Measurements from ENCODE around the gene AP2A2. TPM values are rescaled to one million over a fixed set of nuclear protein-coding genes. Genes with fewer than 3 reads are reported as not detected.

The AP2A2 gene
- total RNA-seq, 2 experiments from 2014 or later, result 36.3 to 52.2 TPM

DNA sequence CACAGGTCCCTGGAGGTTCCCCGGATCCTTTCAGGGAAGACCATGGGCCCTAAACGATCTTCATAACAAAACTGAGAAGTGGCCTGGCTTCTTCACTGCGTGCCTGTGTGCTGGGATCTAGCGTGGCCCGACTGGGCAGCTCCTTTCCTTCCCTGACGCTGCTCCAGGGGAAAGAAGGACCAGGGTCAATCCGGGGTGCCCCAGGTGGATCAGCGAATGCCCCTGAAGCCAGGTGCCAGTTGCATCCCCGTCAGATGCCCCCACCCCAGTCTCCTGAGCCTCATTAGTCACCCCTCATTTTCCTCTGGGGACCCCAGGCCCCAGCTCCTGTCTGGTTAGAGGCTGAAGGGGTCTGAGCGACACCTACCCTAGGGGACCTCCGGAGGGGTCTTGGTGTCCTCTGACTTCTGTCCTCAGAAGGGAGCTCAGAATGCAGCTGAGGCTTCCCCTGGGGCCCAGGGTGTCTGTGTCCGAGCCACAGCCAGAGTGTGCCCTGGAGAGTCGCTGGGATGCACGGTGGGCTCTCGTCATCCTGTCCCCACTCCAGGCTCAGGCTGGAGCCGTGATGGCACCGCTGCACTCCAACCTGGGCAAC, 129.5 kb downstream of the AP2A2 start:
- no peak for DNase-seq
- no peak for ATAC-seq
- H3K36me3 Mint-ChIP-seq, result no peaks in the 10 kb centered on the region
- H3K4me3 Mint-ChIP-seq, result no peak overlapping the region
- no peak overlapping the region for H3K27ac Mint-ChIP-seq
- H3K27me3 Mint-ChIP-seq, result peaks cover 2% of the 10 kb centered on the region
- CTCF ChIA-PET, result no interaction called here
- no peaks in the 10 kb centered on the region for H3K4me1 Mint-ChIP-seq
- H3K9me3 Mint-ChIP-seq (ENCODE audit: low read depth), result no peaks in the 10 kb centered on the region

DNA sequence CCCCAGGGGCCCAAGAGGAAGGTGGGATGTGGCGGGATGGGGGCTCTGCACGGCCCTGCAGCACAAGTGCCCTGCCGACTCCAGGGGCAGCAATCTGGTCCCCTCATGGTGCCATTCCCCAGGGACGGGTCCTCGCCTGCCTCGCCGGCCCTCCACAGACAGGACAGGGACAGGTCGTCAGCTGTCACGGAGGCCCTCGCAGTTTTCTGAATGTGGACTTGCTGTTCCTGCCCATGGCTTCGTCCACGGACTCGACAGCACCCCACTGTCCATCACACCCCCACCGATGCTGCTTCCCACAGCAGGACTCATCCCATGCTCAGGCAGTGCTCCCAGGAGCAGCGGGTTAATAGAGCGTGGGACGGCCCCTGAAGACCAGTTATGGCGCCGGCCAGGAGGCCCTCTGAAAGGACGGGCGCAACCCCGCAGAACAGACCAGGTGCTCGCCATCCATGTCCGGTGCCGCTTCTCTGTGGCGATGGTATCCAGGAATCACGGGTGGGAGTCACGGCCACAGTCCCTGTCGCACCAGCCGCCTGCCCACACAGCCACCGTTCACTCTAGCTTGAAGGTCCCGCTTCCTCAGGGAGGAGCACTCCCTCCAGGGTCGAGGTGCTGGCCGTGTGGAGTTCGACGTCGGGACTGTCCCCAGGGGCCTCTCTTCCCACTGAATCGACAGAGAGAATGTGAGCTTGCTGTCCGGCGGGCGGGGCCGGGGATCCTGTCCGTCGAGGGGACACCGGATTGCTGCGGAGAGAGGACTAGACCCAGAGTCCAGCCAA, 130.5 kb downstream of the AP2A2 start:
- CTCF ChIA-PET, result no interaction called here
- Mint-ChIP-seq H3K36me3 (no peaks in the 10 kb centered on the region), H3K9me3 (ENCODE audit: low read depth) (no peaks in the 10 kb centered on the region), H3K27me3 (peaks cover 2% of the 10 kb centered on the region), H3K27ac (no peak overlapping the region), H3K4me3 (no peak overlapping the region), H3K4me1 (no peaks in the 10 kb centered on the region)
- DNase-seq (no peak), ATAC-seq (no peak)

DNA sequence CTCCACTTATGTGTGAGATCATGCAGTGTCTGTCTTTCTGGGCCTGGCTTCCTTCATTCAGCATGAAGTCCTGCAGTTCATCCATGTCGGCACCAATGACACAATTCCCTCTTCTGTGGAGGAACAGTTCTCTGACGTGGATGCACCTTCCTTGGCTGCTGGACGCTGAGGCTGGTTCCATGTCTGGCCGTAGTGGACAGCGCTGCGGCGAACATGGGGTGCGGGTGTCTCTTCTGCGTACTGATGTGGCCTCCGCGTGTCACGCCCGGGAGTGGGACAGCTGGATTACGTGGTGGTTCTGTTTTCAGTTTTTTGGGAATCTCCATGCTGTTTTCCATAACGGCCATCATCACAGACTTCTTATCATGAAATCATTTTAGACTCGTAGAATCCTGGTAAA, 132.1 kb downstream of the AP2A2 start:
- H3K27ac Mint-ChIP-seq, result no peak overlapping the region
- CTCF ChIA-PET, result interaction anchor here (1.3 kb wide), 1 partner anchor 209 kb away, joined by 6 read pairs; no protein-coding TSS in a partner anchor
- H3K27me3 Mint-ChIP-seq, result peaks cover 6% of the 10 kb centered on the region
- no peaks in the 10 kb centered on the region for H3K4me1 Mint-ChIP-seq
- H3K9me3 Mint-ChIP-seq (ENCODE audit: low read depth), result no peaks in the 10 kb centered on the region
- no peak for DNase-seq
- ATAC-seq, result no peak
- no peak overlapping the region for H3K4me3 Mint-ChIP-seq
- no peaks in the 10 kb centered on the region for H3K36me3 Mint-ChIP-seq

DNA sequence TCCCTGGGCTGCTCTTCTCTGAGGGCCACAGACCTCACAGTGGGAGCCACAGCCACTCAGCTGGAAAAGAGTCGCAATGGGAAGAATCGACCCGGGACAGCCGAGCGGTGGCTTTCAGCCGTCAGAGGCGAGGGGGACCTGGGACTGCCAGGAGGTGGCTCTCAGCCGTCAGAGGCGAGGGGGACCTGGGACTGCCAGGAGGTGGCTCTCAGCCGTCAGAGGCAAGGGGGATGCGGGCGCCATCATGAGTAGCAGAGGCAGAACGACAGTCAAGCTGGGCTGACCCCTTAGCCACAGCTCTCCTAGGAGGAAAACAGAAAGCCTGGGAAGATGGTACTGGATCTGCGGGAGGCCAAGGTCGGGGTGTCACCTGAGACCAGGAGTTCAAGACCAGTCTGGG, 134.1 kb downstream of the AP2A2 start:
- H3K27ac Mint-ChIP-seq, result no peak overlapping the region
- no peaks in the 10 kb centered on the region for H3K36me3 Mint-ChIP-seq
- peaks cover 19% of the 10 kb centered on the region for H3K27me3 Mint-ChIP-seq
- no peak overlapping the region for H3K4me3 Mint-ChIP-seq
- CTCF ChIA-PET, result no interaction called here
- no peaks in the 10 kb centered on the region for H3K9me3 Mint-ChIP-seq (ENCODE audit: low read depth)
- no peak for DNase-seq
- H3K4me1 Mint-ChIP-seq, result no peaks in the 10 kb centered on the region
- no peak for ATAC-seq

DNA sequence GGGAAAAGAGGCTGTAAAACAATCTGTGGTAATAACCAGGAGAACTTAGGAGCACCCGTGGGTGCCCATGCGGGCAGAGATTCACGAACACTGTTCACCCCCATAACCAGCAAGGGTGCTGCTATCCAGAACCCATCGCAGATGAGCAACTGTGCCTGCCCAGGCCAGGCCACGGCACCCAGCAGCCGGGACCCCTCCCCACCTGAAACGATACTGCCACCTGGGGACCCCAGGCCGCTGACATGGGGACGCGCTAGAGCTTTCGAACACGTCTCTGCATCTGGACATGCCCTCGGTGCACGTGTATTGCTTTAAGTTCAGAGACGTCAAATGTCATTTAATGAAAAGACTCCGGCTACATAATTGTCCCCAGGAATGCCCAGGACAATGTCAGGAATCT, 134.7 kb downstream of the AP2A2 start:
- Mint-ChIP-seq H3K4me1 (no peaks in the 10 kb centered on the region), H3K36me3 (no peaks in the 10 kb centered on the region), H3K9me3 (ENCODE audit: low read depth) (no peaks in the 10 kb centered on the region), H3K27ac (no peak overlapping the region), H3K4me3 (no peak overlapping the region), H3K27me3 (peaks cover 19% of the 10 kb centered on the region)
- no peak for ATAC-seq
- CTCF ChIA-PET, result no interaction called here
- DNase-seq, result no peak

DNA sequence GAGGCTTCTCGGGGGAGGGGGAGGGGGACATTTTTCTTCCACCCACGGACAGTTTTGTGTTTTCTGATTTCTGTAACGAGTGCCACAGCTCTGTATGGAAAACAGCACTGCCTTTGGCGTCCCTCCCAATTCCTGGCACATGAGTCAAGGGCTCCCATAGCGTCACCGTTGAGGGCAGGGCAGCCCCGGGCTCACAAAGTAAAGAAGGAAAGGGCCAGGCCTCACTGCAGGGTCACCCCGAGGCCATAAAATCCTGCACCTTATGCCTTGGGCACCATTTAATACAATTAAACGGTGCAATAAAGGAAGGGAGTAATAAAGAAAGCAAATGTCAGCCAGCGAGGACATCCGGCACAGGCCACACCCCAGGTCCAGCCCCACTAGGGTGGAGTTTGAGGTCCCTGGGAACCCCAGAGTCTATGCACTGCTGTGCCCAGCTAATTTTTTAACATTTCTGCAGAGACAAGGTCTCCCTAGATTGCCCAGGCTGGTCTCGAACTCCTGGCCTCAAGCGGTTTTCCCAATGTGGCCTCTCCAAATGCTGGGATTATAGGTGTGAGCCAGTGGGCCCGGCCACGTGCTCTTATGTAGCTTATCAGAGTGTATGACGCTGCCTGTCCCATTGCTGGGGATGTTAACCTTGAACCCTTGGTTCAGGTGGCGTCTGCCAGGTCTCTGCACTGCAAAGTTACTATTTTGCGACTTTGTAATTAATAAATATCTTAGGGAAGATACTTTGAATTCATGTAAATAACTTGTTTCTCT, 135.4 kb downstream of the AP2A2 start:
- no peaks in the 10 kb centered on the region for H3K9me3 Mint-ChIP-seq (ENCODE audit: low read depth)
- peaks cover 23% of the 10 kb centered on the region for H3K27me3 Mint-ChIP-seq
- no peaks in the 10 kb centered on the region for H3K4me1 Mint-ChIP-seq
- no peak for DNase-seq
- ATAC-seq, result no peak
- H3K27ac Mint-ChIP-seq, result no peak overlapping the region
- H3K36me3 Mint-ChIP-seq, result no peaks in the 10 kb centered on the region
- CTCF ChIA-PET, result interaction anchor here (1.3 to 1.5 kb wide), 2 partner anchors 10 to 15 kb away, joined by 3 to 8 read pairs; no protein-coding TSS in a partner anchor
- no peak overlapping the region for H3K4me3 Mint-ChIP-seq

Other genes starting within 250 kb of the AP2A2 start
- 10 to 100 TPM; 39.0 to 40.1 TPM for gene DEAF1, start 230.6 kb upstream of the AP2A2 start, total RNA-seq
- gene TMEM80, start 230.1 kb upstream of the AP2A2 start, total RNA-seq, result 10 to 100 TPM; 23.5 to 26.0 TPM
- gene EPS8L2, start 219.6 kb upstream of the AP2A2 start, total RNA-seq, result 10 to 100 TPM; 17.4 to 20.2 TPM
- 100 to 1,000 TPM; 249 to 293 TPM for gene TALDO1, start 178.4 kb upstream of the AP2A2 start, total RNA-seq
- 10 to 100 TPM; 62.4 to 79.4 TPM for gene GATD1, start 148.4 kb upstream of the AP2A2 start, total RNA-seq
- gene CEND1, start 135.8 kb upstream of the AP2A2 start, total RNA-seq, result 1 to 10 TPM; 1.3 to 3.7 TPM
- gene SLC25A22, start 127.6 kb upstream of the AP2A2 start, total RNA-seq, result 10 to 100 TPM; 49.4 to 54.7 TPM
- gene PIDD1, start 120.6 kb upstream of the AP2A2 start, total RNA-seq, result 10 to 100 TPM; 42.4 to 59.8 TPM
- 1,000 to 10,000 TPM; 1,844 to 1,872 TPM for gene RPLP2, start 115.9 kb upstream of the AP2A2 start, total RNA-seq
- 10 to 100 TPM; 64.7 to 70.0 TPM for gene PNPLA2, start 107.0 kb upstream of the AP2A2 start, total RNA-seq
- 10 to 100 TPM; 11.3 to 14.1 TPM for gene CRACR2B, start 98.0 kb upstream of the AP2A2 start, total RNA-seq
- 10 to 100 TPM; 23.1 to 54.9 TPM for gene CD151, start 92.9 kb upstream of the AP2A2 start, total RNA-seq
- 100 to 1,000 TPM in 1 of 2 experiments, 10 to 100 TPM in 1; 87.6 to 114 TPM for gene POLR2L, start 83.3 kb upstream of the AP2A2 start, total RNA-seq
- 10 to 100 TPM in 1 of 2 experiments, 1 to 10 TPM in 1; 7.8 to 17.8 TPM for gene TSPAN4, start 83.0 kb upstream of the AP2A2 start, total RNA-seq
- gene CHID1, start 15.1 kb upstream of the AP2A2 start, total RNA-seq, result 10 to 100 TPM; 46.8 to 59.4 TPM
- not detected for gene MUC6, start 110.8 kb downstream of the AP2A2 start, total RNA-seq
- not detected for gene MUC2, start 149.0 kb downstream of the AP2A2 start, total RNA-seq
- gene MUC5AC, start 232.1 kb downstream of the AP2A2 start, total RNA-seq, result not detected

Data from activated CD8-positive, alpha-beta memory T cell treated with anti-CD3 and anti-CD28 coated beads, Interleukin-2, amount 10 ng/mL, durations not matched to agents 7 days and 5 days (primary cell).